NCI-H345 treated with DMSO at 0.1 percent for 48 hours (cell line): ENCODE data around the gene GDPD2.

Source experiments
- DNase-seq: peaks from one replicate; lab custom pipeline; 2025; ENCODE audit not compliant: unreplicated experiment; lab: John Stamatoyannopoulos, UW

GDPD2 gene

GRCh38 chrX:70470850-70471289, 47.8 kb downstream of the GDPD2 start:
- DNase-seq = no peak

- DNase-seq = no peak
Observed at GRCh38 chrX:70476166-70476933, 53.2 kb downstream of the GDPD2 start.

GRCh38 chrX:70476934-70477733, 54.0 kb downstream of the GDPD2 start:
- no peak for DNase-seq

- no peak for DNase-seq
Observed at GRCh38 chrX:70477734-70478075, 54.6 kb downstream of the GDPD2 start.

- DNase-seq = no peak
Observed at GRCh38 chrX:70478526-70479245, 55.6 kb downstream of the GDPD2 start.

- no peak for DNase-seq
Observed at GRCh38 chrX:70479247-70479921, 56.3 kb downstream of the GDPD2 start.

GRCh38 chrX:70479922-70480659, 57.0 kb downstream of the GDPD2 start:
- no peak for DNase-seq

GRCh38 chrX:70480660-70481018, 57.5 kb downstream of the GDPD2 start:
- DNase-seq = no peak

GRCh38 chrX:70481471-70482270, 58.6 kb downstream of the GDPD2 start:
- DNase-seq = no peak

- no peak for DNase-seq
Observed at GRCh38 chrX:70482300-70482699, 59.2 kb downstream of the GDPD2 start.
